Breast epithelium (tissue), 3 donors: ENCODE results near the gene FTO.

Experiments used
- POLR2A ChIP-seq: fragments of 450-650 bp; IDR thresholded peaks from one replicate; pipeline ENCODE4 v1.6.1; 2016; ENCODE audit warnings: antibody characterized with exemption, mild to moderate bottlenecking, moderate library complexity
- POLR2AphosphoS5 ChIP-seq, 3 donors: sonication (generic); formaldehyde crosslinking; IDR thresholded peaks; one replicate each; pipeline ENCODE4 v1.6.1; 2017; ENCODE audit warnings: antibody characterized with exemption in 3 of 3
- TF ChIP-seq, protein P1 (sequence below), 3 donors: fragments of 450-650 bp; IDR thresholded peaks; one replicate each; pipeline ENCODE4 v1.5.1; 2016 to 2017; ENCODE audit warnings: antibody characterized with exemption in 3 of 3, mild to moderate bottlenecking in 3 of 3, moderate library complexity in 3 of 3

DNA sequence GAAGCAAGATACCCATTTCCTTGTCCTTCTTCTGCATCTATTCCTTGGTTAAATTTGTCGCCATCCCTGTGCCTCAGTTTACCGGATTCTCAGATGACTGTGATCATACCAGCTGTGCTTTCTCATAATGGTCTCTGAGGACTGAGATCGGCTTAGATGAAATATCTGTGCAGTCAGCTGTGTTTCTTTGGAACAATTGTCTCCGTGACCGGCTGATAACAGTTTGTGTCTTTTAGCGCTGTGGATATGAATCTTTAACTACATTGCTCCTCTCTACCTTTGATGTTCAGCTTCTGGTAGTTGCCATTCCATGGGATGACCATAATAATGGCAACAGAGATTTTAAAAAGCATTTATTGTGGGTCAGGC, 473 bp downstream of the FTO start:
- TF ChIP-seq, protein P1, sequence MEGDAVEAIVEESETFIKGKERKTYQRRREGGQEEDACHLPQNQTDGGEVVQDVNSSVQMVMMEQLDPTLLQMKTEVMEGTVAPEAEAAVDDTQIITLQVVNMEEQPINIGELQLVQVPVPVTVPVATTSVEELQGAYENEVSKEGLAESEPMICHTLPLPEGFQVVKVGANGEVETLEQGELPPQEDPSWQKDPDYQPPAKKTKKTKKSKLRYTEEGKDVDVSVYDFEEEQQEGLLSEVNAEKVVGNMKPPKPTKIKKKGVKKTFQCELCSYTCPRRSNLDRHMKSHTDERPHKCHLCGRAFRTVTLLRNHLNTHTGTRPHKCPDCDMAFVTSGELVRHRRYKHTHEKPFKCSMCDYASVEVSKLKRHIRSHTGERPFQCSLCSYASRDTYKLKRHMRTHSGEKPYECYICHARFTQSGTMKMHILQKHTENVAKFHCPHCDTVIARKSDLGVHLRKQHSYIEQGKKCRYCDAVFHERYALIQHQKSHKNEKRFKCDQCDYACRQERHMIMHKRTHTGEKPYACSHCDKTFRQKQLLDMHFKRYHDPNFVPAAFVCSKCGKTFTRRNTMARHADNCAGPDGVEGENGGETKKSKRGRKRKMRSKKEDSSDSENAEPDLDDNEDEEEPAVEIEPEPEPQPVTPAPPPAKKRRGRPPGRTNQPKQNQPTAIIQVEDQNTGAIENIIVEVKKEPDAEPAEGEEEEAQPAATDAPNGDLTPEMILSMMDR (IDR thresholded peaks at IDR 0.05): no peak
- no peak for TF ChIP-seq POLR2A
- no peak for TF ChIP-seq POLR2AphosphoS5 (IDR thresholded peaks at IDR 0.05)
